Measurements from ENCODE around the gene ITPKC. TPM values are rescaled to one million over a fixed set of nuclear protein-coding genes. Genes with fewer than 3 reads are reported as not detected.

ITPKC gene
- total RNA-seq, result 17.6 and 25.0 TPM in 2 replicates

DNA sequence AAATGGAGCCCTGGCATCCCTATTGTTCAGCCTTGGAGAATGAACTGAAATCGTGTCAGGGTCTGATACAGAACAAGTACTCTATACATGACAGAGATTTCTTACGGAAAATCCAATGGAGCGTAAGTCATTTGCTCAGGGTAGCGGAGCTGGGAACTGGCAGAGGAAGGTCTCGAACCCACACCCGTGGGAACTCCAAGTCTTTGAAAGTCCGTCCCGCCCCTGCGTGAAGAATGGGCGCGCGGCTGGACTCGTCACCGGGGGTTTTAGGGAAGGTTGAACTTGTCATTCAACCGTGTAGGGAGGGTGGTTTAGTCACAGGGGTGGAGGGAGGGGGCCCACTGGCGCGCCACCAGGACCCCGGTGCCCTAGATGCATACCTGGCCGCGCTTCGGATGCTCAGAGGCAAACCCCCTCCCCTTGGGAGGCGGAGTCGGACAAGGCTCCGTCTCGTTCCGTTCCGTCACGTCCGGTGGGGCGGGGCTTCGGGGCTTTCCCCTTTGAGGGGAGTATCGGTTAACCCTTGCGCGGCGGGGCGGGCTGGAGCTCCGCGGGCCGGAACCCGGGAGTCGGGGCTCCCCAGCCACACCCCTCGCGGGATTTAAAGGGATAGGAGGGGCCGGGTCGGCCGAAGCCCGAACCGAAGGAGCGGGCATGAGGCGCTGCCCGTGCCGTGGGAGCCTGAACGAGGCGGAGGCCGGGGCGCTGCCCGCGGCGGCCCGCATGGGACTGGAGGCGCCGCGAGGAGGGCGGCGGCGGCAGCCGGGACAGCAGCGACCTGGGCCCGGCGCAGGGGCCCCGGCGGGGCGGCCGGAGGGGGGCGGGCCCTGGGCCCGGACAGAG, at the start of gene ITPKC, which contains the start of gene COQ8B:
Gene ITPKC, plus strand, starts transcription at position 631 of the 843 bp plus-strand sequence. Its CDS starts 24 bp downstream, at position 655.
Gene COQ8B, minus strand, starts transcription at position 405 of the 843 bp plus-strand sequence. CDS start 2,254 bp downstream, outside the sequence.
- peak; percentile 94 for DNase-seq (ENCODE audit: low read depth)

GRCh38 chr19:40667602-40668001, 49.3 kb upstream of the ITPKC start:
- no peak for DNase-seq (ENCODE audit: low read depth)

DNA sequence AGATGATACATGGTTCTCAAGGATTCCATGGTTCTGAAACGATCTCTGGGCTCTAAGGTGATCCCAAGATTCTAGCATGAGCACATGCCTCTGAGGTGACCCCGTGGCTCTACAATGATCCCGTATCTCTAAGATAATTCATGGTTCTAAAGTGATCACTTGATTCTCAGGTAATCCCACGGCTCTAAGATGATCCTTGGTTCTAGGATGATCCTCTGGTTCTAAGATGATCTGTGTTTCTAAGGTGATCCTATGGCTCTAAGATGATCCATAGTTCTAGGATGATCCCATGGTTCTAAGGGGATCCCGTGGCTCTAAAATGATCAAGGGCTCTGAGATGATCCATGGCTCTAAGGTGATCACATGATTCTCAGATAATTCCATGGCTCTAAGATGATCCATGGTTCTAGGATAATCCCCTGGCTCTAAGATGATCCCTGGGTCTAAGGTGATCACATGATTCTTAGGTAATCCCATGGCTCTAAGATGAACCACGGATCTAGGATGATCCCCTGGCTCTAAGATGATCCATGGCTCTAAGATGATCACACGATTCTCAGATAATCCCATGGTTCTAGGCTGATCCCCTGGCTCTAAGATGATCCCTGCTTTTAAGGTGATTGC, 47.8 kb upstream of the ITPKC start:
- DNase-seq (ENCODE audit: low read depth), result no peak

DNA sequence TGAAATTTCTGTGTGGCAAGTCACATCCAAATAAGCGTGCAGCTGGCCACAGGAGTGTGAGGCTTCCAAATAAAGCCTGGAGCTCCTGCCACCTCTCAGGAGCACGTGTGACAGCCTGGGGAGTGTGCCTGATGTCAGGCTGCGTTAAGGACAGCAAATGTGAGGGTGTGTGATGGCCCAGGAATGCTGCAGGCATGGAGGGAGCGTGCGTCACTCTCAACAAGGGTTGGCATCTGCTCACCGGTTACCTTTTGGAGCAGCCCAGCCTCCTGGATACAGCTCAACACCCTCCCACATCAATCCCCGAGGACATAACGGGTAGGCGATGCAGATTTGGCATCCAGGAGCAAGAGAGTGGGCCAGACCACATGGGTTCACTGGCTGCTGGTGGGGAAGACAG, 45.5 kb upstream of the ITPKC start:
- DNase-seq (ENCODE audit: low read depth), result no peak

DNA sequence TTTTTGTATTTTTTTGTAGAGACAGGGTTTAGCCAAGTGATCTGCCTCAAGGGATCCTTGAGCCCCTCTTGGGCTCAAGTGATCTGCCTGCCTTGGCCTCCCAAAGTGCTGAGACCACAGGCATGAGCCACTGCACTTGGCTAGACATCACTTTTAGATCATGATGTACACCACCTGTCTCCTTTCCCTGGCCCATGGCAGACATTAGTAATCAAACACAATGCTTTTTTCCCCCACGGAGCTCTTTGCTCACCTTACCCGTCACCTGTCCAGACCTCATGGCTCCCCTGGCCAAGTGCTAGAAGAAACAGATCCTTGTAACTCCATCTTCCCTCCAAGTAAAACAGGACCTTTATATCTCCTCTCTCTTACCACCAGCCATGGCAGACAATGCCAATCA, 44.9 kb upstream of the ITPKC start:
- no peak for DNase-seq (ENCODE audit: low read depth)

- no peak for DNase-seq (ENCODE audit: low read depth)
Measured at GRCh38 chr19:40672573-40673299, 44.2 kb upstream of the ITPKC start.

DNA sequence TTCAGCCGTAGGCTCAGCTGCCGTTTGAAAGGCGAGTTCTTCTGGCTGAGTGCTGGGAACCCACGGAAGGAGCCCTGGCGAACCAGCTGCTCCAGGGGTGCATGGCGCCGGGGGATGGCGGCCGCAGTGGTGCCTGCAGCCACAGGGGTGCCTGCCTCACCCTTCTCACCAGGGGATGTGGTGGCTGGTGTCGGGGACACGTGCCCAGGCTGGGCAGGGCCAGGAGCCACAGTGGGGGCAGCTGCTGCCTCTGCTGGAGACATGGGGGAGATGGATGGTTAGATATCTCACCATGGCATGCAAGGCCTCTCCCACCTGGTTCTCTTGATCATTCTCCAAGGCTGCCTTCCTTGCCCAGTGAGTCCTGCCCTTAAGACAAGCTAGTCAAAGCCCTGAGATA, 43.5 kb upstream of the ITPKC start:
- DNase-seq (ENCODE audit: low read depth), result no peak

DNA sequence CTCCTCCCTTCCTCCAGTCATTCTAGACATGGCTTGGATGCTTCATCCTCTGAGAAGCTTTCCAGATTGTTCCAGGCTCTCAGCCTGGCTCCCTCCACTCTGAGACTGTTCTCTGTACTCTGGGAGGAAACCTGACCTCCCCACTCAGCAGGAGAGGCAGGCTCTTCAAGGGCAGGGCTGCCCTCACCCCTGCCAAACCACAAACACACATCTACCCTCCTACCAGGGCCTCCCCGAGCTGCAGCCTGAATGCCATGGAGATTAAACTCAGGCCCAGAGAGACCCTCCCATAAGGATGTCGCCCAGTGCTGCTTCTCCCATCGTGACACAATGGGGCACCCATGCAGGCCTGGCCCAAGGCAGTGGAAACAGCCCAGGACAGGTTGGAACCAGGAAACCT, 42.6 kb upstream of the ITPKC start:
- no peak for DNase-seq (ENCODE audit: low read depth)

DNA sequence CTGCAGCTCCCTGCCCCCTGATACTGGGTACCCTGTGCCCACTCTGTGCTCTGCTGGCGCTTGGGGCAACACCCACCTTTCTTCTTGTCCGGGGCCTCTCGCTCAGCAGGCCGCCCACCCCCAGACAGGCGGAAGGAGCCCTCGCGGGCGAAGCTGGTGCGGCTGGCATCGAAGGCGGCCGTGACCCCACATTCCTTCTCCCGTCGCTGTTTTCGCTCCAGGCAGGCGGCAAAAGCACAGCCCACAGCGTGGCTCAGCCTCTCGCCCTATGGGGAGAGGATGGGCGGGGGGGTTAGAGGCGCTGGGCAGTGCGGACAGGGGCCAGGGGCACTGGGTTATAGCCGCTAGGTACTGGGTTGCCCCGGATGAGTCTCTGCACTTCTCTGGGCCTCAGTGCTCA, 39.8 kb upstream of the ITPKC start:
- DNase-seq (ENCODE audit: low read depth), result no peak

GRCh38 chr19:40681039-40681438, 35.9 kb upstream of the ITPKC start:
- DNase-seq (ENCODE audit: low read depth), result no peak

DNA sequence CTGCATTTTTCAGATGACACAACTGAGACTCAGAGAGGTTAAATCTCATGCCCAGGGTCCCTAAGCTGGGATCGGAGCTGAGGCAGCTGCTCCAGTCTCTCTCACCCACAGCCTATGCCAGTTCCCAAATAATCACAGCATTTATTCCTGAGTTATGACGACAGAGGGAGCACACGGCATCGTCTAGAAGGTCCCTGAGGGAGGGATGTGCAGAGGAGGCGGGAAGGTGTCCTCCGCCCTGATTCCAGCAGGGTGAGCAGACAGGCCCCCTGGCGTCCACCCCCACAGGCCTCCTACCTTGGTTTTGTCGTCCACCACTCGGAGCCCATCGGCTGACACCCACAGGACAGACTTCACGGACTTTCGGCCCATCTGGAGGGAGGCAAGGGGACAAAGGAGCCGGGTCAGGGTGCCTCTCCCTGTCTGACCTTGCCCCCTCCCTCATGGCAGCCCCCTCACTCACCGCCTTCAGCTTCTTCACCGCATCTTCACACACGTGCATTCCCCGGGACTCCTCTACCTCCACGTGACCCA, 34.4 kb upstream of the ITPKC start:
- no peak for DNase-seq (ENCODE audit: low read depth)

DNA sequence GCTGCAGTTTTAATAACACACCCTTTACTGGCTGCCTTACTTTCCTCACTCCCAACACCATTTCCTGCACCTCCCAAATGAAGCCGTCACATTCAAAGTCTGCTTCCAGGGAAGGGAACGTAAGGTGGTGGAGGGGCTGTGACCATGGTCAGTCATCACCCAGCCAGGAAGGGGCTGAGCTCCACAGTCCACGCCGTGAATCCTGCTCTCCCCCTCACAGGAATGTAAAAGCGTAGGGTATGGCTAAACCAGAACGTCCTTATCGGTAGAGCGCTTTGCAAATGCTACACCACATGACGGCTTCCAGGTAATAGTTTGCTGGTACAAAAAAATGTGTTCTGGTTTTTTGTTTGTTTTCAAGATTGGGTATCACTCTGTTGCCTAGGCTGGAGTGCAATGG, 33.5 kb upstream of the ITPKC start:
- DNase-seq (ENCODE audit: low read depth), result no peak

- no peak for DNase-seq (ENCODE audit: low read depth)
Measured at GRCh38 chr19:40684280-40684679, 32.6 kb upstream of the ITPKC start.

DNA sequence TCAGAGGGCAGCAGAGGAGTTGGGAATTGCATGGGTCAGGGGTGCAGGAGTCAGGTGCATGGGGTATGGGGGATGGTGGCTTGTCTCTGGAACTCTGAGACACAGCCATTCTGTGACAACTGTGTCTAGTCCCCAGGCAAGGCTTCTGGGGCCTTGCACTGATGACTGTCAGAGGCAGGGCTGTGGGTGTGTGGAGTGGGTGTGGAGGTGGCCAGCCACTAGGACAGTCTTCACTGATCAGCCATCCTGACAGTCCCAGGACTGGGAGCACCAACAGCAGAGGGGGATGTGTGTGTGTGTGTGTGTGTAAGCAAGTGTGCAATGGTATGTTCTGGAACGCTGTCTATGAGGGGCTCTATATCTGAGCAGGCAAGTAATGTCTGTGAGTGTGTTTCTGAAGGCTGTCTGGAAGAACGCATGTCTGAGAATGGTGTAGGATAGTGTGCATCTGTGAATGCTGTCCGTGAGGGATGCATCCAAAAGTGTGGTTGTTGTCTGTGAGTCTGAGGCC, 31.8 kb upstream of the ITPKC start:
- no peak for DNase-seq (ENCODE audit: low read depth)

GRCh38 chr19:40685563-40685962, 31.3 kb upstream of the ITPKC start:
- no peak for DNase-seq (ENCODE audit: low read depth)

DNA sequence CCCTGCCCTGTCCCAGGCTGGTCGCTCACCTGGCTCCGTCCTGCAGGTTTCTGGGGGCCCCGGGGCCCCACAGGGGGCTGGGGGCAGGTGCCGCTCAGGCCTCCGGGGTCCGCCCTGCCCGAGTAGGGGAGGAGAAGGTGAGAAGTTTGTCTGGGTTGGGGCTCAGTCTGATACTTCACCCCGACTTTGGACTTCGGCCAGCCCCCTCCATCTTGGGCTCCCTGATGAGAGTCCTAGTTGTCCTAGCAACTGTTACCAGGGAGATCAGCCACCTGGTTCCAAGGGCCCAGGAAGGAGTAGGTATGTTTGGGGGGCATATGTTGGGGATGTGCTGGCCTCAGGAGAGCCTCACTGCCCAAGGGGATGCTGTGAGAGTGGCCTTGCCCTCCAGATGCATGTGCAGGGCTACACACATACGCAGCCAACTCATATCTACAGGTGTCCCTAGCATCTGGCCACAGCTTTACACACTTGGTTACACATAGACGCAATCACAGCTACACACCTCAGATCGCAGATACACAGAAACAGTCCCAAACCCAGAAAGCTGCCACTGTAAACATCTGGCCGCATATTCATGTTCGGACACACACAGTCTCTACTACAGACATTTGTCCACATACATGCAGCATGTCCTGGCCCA, 29.9 kb upstream of the ITPKC start:
- no peak for DNase-seq (ENCODE audit: low read depth)

DNA sequence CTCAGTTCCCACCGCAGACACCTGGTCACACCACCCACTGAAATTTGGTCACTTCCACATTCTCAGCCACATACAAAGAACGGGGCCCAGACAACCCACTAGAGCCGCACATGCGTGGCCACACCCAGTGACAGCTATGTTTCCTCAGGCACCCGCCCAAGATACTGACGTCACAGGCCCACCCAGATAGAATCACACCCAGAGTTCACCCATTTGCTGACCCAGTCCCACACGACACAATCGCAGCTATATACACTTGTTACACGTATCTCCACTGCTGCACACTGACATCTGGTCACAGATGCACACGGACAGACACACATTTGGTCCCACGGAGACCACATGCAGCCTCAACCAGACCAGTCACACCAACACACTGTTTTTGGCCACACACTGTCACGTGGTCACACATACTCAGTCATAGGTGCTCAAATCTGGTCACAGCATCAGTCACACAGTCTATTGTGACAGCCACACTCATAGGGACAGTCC, 29.3 kb upstream of the ITPKC start:
- no peak for DNase-seq (ENCODE audit: low read depth)

GRCh38 chr19:40688309-40688708, 28.6 kb upstream of the ITPKC start:
- no peak for DNase-seq (ENCODE audit: low read depth)

- DNase-seq (ENCODE audit: low read depth), result no peak
Measured at GRCh38 chr19:40688987-40689338, 27.9 kb upstream of the ITPKC start.

GRCh38 chr19:40689339-40690049, 27.4 kb upstream of the ITPKC start:
- DNase-seq (ENCODE audit: low read depth), result no peak

Measured in renal cortical epithelial cell (primary cell).